Measurements from ENCODE around the gene NT5C2.

- TF ChIP-seq CTCF (IDR thresholded peaks at IDR 0.05; ENCODE audit: insufficient read depth, low read depth, low read length): no peak
- no peak for TF ChIP-seq EZH2 (IDR thresholded peaks at IDR 0.05; ENCODE audit: insufficient read depth, low read length)
Observed at GRCh38 chr10:103111918-103112877, 80.9 kb downstream of the NT5C2 start.
